GM06990 (cell line): ENCODE measurements around the gene GRAMD4.

ENCODE experiments used
- DNase-seq: peaks from one replicate; pipeline ENCODE4 v3.0.0-alpha.2; 2011; ENCODE audit not compliant: insufficient read length; ENCODE audit errors: extremely low read depth
- H3K27me3 ChIP-seq: replicated peaks from 2 replicates; pipeline ENCODE4 v1.6.0; 2011; ENCODE audit warnings: low read length; ENCODE audit not compliant: control insufficient read depth, insufficient read depth
- H3K36me3 ChIP-seq: 2 replicates; pipeline ENCODE4 v1.5.1; 2011; ENCODE audit warnings: low read length; ENCODE audit not compliant: control insufficient read depth, insufficient read depth
- H3K4me3 ChIP-seq: replicated peaks from 2 replicates; pipeline ENCODE4 v1.5.1; 2011; ENCODE audit warnings: low read depth, mild to moderate bottlenecking, control low read depth, low read length
- TF ChIP-seq, protein P1 (sequence below): IDR thresholded peaks from 2 replicates; pipeline ENCODE4 v1.5.1; 2011; ENCODE audit warnings: low read length, control low read depth, mild to moderate bottlenecking, inconsistent platforms; ENCODE audit not compliant: insufficient read depth, poor library complexity, severe bottlenecking

GRAMD4 gene

DNA sequence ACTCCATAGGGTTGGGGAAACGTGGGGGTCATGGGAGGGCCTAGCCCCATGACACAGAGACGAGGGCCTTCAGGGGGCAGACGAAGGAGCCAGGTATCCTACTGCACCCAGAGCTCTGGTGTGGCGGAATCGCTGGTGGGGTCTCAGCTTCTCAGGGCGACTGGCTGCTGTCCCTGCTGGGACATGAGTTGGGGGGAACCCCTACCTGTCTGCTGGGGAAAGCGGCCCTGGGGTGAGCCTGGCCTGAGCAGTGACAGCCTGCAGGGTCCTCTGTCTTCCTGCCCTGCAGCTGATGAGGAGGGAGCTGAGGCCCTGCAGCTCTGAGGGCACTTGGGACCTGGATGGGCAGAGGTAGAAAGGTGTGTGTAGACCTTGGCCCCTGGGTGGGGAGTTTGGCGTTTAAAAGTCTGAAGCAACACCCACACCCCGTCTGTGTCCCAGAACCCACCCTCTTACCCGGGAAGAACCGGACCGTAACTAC, 33.6 kb upstream of the GRAMD4 start:
- no peaks in the 10 kb centered on the region for H3K27me3 ChIP-seq

GRCh38 chr22:46587061-46587460, 33.1 kb upstream of the GRAMD4 start:
- H3K4me3 ChIP-seq: peak overlapping the region; percentile 50
- TF ChIP-seq, protein P1, sequence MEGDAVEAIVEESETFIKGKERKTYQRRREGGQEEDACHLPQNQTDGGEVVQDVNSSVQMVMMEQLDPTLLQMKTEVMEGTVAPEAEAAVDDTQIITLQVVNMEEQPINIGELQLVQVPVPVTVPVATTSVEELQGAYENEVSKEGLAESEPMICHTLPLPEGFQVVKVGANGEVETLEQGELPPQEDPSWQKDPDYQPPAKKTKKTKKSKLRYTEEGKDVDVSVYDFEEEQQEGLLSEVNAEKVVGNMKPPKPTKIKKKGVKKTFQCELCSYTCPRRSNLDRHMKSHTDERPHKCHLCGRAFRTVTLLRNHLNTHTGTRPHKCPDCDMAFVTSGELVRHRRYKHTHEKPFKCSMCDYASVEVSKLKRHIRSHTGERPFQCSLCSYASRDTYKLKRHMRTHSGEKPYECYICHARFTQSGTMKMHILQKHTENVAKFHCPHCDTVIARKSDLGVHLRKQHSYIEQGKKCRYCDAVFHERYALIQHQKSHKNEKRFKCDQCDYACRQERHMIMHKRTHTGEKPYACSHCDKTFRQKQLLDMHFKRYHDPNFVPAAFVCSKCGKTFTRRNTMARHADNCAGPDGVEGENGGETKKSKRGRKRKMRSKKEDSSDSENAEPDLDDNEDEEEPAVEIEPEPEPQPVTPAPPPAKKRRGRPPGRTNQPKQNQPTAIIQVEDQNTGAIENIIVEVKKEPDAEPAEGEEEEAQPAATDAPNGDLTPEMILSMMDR: no peak
- peak; percentile 76 for DNase-seq
- H3K36me3 ChIP-seq: no peaks in the 10 kb centered on the region
- no peaks in the 10 kb centered on the region for H3K27me3 ChIP-seq

More for the DNA sequence above, 33.6 kb upstream of the GRAMD4 start:
- DNase-seq: no peak
- no peaks in the 10 kb centered on the region for H3K36me3 ChIP-seq
- TF ChIP-seq, protein P1: no peak
- no peak overlapping the region for H3K4me3 ChIP-seq

DNA sequence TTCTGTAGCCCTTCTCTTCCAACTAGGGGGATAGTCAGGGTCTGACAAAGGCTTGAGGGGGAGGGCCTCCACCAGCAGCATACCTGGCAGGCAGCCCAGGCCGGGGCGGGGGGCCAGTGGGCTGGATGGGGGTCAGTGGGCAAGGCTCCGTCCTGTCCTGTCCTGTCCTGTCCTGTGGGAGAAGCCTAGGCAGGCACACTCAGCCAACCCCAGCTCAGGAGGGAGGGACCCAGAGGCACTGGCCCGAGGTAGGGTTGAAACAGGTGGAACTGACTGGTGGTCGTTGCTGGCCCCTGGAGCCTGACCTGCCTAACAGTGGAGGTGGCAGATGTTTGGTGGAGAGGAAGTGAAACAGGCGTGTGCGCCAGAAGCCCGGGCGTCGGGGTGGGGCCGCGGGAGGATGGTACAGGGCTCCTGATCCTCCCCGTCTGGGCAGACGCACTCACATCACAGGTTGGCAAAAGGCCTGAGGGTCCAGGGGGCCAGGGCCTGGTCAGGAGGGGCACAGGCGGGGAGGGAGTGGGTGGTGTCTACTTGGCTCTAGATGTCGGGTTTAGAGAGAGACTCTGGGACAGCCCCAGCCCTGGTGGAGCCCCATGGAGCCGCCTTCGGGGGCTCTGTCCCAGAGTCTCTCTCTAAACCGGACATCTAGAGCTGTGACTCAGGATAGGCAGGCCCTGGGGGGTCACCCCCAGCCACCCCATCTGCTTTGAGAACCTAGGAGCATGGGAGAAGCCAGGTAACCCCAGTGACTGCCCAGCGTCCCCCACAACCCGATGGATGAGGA, 32.5 kb upstream of the GRAMD4 start:
- no peaks in the 10 kb centered on the region for H3K36me3 ChIP-seq
- H3K4me3 ChIP-seq: peak overlapping the region; percentile 50
- H3K27me3 ChIP-seq: no peaks in the 10 kb centered on the region
- TF ChIP-seq, protein P1: no peak
- peak; percentile 89 for DNase-seq

DNA sequence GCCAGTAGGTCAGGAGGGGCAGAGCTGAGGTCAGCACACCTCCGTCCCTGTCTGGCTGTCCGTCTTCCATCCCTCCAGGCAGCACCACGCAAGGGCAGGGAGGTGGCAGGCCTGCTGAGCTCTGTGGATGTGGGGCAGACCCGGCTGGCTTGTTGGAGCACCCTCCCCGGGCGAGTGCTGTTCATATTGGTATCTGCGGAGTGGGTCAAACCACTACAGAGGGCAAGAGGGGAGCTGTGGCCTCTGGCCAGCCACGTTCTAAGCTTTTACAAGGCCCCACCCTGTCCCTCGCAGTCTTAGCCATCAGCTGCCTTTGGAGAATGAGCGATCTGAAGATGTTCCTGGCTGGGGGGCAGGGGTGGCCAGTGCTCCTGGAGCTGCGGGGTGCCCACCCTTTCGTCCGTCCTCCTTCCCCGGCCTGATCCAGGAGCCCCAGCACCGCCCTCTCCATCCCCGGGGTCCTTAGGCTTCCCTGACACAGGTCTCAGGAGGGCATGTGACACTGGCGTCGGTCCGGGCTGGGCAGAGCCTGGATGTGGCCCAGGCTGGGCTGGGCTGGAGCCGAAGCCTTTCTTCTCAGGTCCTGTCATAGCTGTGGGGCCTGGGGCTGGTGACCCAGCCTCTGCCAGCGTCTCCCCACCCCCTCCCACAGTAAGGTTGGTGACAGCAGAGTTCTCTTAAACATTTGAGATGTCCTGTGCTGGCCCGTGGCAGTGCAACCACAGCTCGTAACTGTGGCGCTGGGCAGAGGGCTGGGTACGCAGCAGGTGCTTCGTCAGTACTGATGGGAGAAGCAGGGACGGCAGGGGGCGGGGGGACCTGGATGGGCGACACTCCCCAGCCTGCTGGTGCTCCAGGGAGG, 31.7 kb upstream of the GRAMD4 start:
- DNase-seq: no peak
- H3K36me3 ChIP-seq: no peaks in the 10 kb centered on the region
- TF ChIP-seq, protein P1: no peak
- H3K4me3 ChIP-seq: peak overlapping the region; percentile 50; the same call in 1 of the 2 replicates
- no peaks in the 10 kb centered on the region for H3K27me3 ChIP-seq

DNA sequence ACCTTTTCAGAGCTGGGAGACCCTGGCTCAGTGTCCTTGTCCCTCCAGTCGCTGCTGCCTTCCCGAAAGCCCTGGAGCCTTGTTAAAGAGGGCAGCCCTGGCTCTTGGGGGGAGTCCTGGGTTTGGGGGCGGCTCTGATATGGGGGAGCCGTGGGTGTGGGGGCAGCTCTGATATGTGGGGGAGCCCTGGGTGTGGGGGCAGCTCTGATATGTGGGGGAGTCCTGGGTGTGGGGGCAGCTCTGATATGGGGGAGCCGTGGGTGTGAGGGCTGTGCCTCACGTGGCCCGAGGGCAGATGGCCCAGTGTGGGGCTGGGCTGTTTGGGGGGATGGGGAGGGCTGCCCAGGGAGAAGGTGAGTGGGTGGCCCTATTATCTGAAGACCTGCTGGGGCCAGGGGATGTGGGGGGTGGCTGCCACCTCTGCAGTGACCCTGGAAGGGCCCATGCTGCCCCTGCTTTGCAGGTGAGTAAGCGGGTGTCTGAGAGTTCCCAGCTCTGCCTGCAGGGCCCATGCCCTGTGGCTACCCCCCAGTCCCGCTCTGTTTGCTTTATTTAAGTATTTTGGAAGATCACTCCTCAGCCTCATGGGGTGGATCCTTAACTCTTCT, 30.9 kb upstream of the GRAMD4 start:
- H3K27me3 ChIP-seq: no peaks in the 10 kb centered on the region
- H3K36me3 ChIP-seq: no peaks in the 10 kb centered on the region
- no peak for DNase-seq
- no peak overlapping the region for H3K4me3 ChIP-seq
- TF ChIP-seq, protein P1: no peak
